Sciatic nerve (tissue), 2 donors: ENCODE measurements around the gene NHLH2. TPM values are rescaled to one million over a fixed set of nuclear protein-coding genes. Genes with fewer than 3 reads are reported as not detected.

Experiments used
- ATAC-seq: fragments of 200-7000 bp; cut with Tn5 transposase; one replicate; pipeline ENCODE4 v1.9.1; 2020; ENCODE audit warnings: mild to moderate bottlenecking, moderate library complexity
- DNase-seq: peaks from one replicate; pipeline ENCODE4 v3.0.0-alpha.2; 2020; ENCODE audit warnings: low spot score
- intact Hi-C: fragments of 100-400 bp; cut with DNase I; formaldehyde crosslinking; loops from one replicate; pipeline ENCODE4 v1.14.2; 2022
- total RNA-seq: library from RNA; stranded (reverse); fragmentation: NEBNext Ultra II Directional; extraction: Animal tissue kit (Norgen Biotek cat#: 25700); gene quantifications from one replicate; pipeline ENCODE4 v1.2.1, GENCODE V29; 2021
- donor health status: DM: no; HTN: no; CAD: no.
- donor health status: DM: no; HTN: no; CAD: no.

NHLH2 gene
- total RNA-seq, 1 donor from 2014 or later = not detected

GRCh38 chr1:115810609-115811008 is 30.3 kb downstream of the NHLH2 start:
- intact Hi-C loops = no loop called here
- ATAC-seq = no peak
- DNase-seq = no peak

- intact Hi-C loops = no loop called here
- DNase-seq (no peak), ATAC-seq (no peak)
These were observed 31.1 kb downstream of the NHLH2 start for GRCh38 chr1:115809847-115810246.

- intact Hi-C loops = no loop called here
- DNase-seq (no peak), ATAC-seq (no peak)
These were observed 31.9 kb downstream of the NHLH2 start for GRCh38 chr1:115809076-115809475.

- ATAC-seq = no peak
- DNase-seq = no peak
- intact Hi-C loops = no loop called here
These were observed 33.2 kb downstream of the NHLH2 start for GRCh38 chr1:115807723-115808122.

- no peak for DNase-seq
- ATAC-seq = no peak
- intact Hi-C loops = no loop called here
These were observed 35.3 kb downstream of the NHLH2 start for GRCh38 chr1:115805597-115805996.

- intact Hi-C loops = no loop called here
- DNase-seq (no peak), ATAC-seq (no peak)
These were observed 38.5 kb downstream of the NHLH2 start for GRCh38 chr1:115802416-115802815.

GRCh38 chr1:115797486-115797885 is 43.4 kb downstream of the NHLH2 start:
- ATAC-seq (no peak), DNase-seq (no peak)
- intact Hi-C loops = no loop called here

GRCh38 chr1:115796897-115797296 is 44.0 kb downstream of the NHLH2 start:
- ATAC-seq (no peak), DNase-seq (no peak)
- intact Hi-C loops = no loop called here

GRCh38 chr1:115796036-115796435 is 44.9 kb downstream of the NHLH2 start:
- ATAC-seq = no peak
- intact Hi-C loops = no loop called here
- no peak for DNase-seq

- no peak for DNase-seq
- intact Hi-C loops = no loop called here
These were observed 45.8 kb downstream of the NHLH2 start for GRCh38 chr1:115794976-115795639.

GRCh38 chr1:115793162-115793561 is 47.8 kb downstream of the NHLH2 start:
- DNase-seq = no peak
- no peak for ATAC-seq
- intact Hi-C loops = no loop called here

More at GRCh38 chr1:115794976-115795639, 45.8 kb downstream of the NHLH2 start:
- no peak for ATAC-seq

- DNase-seq (no peak), ATAC-seq (no peak)
- intact Hi-C loops = no loop called here
These were observed 49.1 kb downstream of the NHLH2 start for GRCh38 chr1:115791816-115792215.

GRCh38 chr1:115790846-115791245 is 50.1 kb downstream of the NHLH2 start:
- DNase-seq (no peak), ATAC-seq (no peak)
- intact Hi-C loops = no loop called here

- intact Hi-C loops = no loop called here
- DNase-seq (no peak), ATAC-seq (no peak)
These were observed 50.6 kb downstream of the NHLH2 start for GRCh38 chr1:115790356-115790755.

Other genes with a start within 250 kb of the NHLH2 start
- gene VANGL1, start 199.2 kb downstream of the NHLH2 start, total RNA-seq = 9.5 TPM
- 6.5 TPM for gene CASQ2, start 72.4 kb downstream of the NHLH2 start, total RNA-seq
- 3.5 TPM for gene SLC22A15, start 135.4 kb upstream of the NHLH2 start, total RNA-seq